Stimulated activated CD4-positive, alpha-beta T cell treated with anti-CD3 and anti-CD28 coated beads, TNF-alpha, amount 100 ng/mL, for 4 hours (primary cell): ENCODE results near the gene SLC25A44.

Experiments
- DNase-seq, 3 experiments: peaks; one replicate each; pipeline ENCODE4 v3.0.0-alpha.2; 2020; ENCODE audit warnings: low read depth in 3 of 3

Gene SLC25A44, protein sequence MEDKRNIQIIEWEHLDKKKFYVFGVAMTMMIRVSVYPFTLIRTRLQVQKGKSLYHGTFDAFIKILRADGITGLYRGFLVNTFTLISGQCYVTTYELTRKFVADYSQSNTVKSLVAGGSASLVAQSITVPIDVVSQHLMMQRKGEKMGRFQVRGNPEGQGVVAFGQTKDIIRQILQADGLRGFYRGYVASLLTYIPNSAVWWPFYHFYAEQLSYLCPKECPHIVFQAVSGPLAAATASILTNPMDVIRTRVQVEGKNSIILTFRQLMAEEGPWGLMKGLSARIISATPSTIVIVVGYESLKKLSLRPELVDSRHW

GRCh38 chr1:156193488-156194299 is at the start of gene SLC25A44:
Gene SLC25A44, plus strand, starts transcription at chr1:156194104. Its CDS starts 5,744 bp downstream, at chr1:156199848.
- DNase-seq: peak; percentile 88 to 95 (median 94)

DNA sequence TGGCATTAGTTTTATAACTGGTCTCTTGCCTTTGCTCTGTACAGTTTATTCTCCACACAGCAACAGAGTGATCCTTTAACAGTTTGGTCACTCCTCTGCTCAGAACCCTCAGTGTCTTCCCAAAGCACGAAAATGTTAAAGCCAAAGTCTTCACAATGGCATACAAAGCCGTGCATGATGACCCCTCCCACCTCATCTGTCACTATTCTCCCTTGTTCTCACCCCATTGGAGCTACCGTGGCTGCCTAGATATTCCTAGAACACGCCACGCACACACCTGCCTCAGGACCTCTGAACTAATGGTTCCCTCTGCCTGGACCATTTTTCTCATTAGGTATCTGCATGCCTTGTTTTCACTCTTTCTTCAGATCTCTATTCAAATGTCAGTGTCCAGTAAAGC is 49.2 kb upstream of the SLC25A44 start:
- DNase-seq: no peak

DNA sequence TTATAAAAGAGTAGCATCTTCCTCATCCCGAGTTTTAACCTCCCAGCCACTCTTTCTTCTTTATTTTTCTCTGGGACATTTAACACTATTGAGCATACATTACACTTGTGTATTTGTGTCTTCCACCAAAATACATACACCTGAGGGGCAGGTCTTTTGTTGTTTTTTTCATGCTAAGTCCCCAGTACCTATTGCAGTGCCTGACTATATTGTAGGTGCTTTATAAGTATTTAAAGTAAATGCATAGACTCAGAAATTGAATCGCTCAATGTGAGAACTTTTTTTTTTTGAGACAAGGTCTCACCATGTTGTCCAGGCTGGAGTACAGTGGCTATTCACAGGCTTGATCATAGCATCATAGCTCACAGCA is 48.3 kb upstream of the SLC25A44 start:
- DNase-seq: no peak

DNA sequence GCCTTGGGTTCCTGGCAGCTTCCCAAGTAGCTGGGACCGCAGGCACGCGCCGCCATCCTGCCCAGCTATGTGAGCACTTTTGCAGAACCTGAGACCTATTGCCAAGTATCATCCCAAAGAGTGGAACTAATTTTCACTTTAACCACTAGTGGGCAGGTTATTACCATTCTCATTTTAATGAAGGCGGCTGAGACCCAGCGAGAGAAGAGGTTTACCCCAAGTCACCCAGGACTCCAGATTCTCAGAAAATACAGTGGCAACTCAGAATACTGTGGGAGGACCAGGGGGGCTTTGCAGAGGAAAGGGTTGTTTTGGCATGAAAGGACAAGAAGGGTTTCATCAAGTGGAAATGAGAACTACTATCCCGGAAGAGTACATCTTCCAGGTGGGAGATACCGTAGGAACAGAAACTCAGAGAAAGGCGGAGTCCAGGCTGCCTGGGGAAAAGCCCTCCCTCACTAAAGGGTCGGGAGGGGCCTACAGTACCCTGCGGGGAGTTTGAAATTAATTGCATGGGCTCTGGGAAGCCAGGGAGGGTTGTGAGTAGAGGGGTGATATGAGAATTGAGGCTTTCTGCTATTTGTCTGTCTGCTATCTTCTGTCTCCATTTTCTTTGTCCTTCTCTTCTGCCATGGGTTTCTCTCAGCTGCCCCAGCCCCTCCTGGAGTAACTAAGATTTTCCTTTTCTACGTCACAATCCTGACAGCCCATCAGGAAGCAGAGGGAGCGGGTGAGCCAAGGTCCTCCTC is 47.7 kb upstream of the SLC25A44 start:
- peak in 1 of 3 experiments; percentile 29 for DNase-seq

DNA sequence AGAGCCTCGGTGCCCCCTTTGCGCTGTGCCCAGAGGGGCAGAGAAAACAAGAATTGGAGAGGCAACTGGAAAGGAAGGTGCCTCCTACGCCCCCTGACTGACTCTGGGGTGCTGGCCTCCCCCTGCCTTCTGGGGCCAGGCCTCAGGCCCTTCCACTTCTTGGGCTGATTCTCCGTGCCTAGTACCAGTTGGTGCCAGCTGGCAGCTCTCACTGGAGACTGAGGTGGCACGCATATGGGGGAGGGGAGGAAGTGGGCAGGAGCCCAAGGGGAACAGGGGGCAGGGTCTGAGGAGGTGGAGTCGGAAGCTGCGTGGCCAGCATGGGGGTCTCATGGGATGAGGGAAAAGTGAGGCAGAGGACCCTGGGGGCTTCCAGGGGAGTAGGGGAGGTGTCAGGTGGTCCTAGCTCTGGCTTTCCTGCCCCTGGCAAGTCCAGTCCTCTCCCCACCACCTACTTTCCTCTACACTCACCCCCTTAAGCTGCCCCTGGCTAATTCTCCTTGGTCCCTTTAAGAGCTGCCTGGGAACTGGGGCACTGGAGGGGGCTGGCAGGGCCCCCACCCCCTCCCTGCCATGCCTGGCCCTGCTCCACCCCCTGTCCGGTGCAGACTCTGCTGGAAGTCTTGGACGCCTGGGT is 47.0 kb upstream of the SLC25A44 start:
- DNase-seq: no peak

DNA sequence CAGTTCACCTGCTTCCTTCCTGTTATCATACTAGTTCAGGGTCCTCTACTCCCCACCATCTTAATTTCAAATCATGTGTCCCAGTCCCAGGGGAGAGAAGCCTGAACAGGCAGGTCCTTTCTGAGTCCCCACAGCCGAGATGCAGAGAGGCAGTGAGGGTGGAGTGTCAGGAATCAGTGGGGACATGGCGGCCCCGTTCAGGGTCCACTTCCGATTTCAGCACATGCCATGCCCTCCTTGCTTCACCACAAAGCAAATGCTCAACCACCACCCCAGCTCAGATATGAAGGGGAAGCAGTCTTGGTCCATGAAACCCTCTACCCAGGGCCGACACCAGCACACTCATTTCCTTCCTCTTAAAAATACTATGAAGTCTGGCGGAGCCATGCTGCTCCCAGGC is 45.7 kb upstream of the SLC25A44 start:
- DNase-seq: no peak

DNA sequence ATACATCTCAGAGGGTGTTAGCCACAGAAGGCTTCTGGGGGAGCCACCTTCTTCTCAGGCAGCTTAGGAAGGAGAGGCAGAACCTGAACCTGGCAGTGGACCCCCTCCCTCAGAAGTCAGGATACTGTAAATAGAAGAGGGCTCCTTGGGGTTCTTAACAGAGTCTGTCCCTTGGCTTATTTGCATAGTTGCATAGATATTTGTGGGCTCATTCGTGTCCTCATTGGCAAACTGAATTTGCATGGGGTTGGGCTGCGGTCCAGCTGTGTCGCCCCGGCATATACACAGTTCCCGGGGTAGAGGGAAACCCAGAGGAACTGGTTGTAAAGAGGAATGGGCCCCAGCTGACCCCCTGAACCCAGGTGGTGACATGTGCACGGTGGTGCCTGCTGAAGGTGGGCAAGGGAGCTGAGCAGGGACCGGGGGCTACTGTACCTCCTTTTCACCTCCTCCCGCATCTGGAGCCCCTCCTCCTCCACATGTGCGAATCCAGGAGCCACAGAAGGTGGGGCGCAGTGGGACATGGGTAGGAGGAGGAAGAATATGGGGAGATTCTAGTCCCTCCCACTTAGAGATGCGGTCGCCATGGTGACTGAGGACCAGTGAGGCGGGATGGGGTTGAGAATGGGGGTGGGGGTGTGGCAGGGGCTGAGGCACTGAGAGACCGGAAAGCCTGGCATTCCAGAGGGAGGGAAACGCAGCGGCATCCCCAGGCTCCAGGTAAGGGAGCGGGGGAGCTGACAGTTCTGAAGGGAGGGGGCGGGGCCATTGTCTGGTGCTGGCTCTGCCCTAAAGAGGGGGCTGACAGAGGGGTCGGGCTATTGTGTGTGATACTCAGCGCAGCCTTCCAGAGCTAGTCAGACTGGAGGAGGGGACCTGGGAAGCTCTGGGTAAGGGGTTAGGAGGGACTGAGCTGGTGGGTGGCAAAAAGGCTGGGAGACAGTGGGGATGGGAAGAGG is 44.3 kb upstream of the SLC25A44 start:
- no peak for DNase-seq

DNA sequence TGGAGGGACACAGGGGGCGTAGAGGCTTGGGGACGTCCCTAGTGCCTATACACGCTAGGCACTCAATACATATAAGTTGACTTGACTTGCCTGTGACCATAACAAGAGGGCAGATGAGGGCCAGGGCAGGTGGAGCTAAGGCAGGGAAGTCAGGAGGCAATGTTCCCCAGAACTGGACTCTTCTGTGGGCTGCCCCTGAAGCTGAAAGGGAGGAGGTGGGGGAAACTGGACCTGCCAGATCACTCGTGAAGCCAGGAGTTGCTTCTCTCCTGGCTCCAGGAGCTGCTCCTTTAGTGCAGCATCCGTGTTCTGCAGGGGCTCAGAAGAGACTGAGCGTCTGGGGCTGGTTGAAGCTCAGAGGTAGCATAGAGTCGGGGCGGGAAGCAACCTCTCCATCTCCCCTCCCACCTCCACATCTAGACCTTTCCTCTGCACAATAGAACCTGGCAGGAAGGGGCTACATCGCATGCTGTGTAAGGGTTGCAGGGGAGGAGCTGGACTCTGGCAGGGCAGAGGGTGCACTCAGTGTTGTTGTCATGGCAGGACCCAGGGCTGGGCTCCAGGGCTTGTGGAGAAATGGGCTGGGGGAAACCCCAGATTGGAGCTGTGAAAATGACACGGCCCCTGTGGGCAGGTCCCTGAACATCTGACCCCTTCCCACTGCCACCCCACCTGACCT is 43.4 kb upstream of the SLC25A44 start:
- no peak for DNase-seq

DNA sequence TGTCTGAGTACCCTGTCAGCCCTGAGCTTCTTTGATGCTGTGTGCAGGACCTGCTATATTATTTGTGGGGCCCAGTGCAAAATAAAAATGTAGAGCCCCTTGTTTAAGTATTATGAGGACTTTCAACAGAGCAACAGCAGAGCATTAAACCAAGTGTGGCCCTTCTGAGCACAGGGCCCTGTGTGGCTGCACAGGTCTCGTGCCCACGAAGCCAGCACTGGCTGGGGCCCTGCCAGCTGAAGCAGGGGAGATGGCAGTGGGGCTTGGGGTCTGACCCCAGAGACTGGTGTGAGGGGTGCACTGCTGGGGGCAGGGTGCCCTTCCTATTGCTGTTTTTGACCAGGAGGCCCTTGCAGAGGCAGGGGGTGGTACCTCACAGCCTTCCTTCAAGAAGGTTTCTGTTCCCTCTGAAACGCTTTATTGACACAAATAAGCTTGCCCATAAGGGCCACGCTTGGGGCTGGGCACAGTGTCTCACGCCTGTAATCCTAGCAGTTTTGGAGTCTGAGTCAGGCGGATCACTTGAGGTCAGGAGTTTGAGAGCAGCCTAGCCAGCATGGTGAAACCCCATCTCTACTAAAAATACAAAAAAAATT is 42.7 kb upstream of the SLC25A44 start:
- DNase-seq: no peak

GRCh38 chr1:156152628-156153027 is 41.3 kb upstream of the SLC25A44 start:
- no peak for DNase-seq

- no peak for DNase-seq
Measured at GRCh38 chr1:156153362-156153761, 40.5 kb upstream of the SLC25A44 start, which contains the start of gene SEMA4A. Gene SEMA4A, plus strand, starts transcription at chr1:156153585. Its CDS starts 994 bp downstream, at chr1:156154579.

- no peak for DNase-seq
Measured at GRCh38 chr1:156154317-156154749, 39.6 kb upstream of the SLC25A44 start.

DNA sequence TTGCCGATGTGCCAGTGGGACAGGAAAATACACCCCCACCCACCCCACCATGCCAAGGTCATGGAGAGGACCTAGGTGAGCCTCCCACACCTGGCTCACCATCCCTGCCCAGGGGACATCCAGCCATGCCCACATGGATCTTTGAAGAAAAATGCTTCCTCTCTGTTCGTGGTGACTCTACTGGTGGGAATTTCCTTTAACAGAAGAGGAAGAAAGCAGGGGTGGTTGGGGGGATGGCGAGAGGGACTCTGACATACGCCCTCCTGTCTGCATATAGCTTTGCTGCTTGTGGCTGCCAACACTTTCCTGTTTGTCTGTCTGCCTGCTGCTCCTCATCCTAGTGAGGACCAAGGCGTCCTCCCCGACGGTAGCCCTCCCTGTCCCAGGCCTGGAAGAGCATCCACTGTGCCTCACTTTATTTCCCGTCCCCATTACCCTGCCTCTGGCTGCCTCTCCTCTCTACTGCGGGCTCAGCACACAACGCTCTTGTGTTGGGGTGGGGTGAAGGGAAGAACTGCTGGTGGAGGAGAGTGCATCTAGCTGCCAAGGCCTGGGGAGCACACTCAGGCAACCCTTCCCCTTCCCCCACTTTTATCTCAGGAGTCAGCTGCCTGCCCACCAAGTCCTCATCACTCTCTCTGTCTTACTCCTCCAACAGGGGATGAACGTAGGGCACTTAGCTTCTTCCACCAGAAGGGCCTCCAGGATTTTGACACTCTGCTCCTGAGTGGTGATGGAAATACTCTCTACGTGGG is 38.0 kb upstream of the SLC25A44 start:
- DNase-seq: no peak

DNA sequence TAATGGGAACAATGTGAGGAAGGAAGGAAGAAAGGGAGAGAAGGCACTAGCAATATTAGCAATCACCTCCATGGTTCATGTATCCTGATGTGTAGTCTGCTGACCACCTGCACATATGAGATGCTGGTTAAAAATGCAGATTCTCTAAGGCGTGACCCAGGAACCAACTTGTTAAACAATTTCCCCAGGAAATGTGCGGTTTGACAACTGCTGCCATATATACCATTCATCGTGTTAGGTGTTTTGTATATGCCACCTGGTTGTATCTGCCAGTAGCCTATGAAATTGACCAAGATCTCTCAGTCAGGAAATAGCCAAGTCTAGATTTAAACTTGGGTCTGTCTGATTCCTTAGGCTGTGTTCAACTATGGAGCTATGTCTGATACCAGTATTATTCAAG is 36.4 kb upstream of the SLC25A44 start:
- no peak for DNase-seq

- no peak for DNase-seq
Measured at GRCh38 chr1:156157966-156158365, 35.9 kb upstream of the SLC25A44 start.

DNA sequence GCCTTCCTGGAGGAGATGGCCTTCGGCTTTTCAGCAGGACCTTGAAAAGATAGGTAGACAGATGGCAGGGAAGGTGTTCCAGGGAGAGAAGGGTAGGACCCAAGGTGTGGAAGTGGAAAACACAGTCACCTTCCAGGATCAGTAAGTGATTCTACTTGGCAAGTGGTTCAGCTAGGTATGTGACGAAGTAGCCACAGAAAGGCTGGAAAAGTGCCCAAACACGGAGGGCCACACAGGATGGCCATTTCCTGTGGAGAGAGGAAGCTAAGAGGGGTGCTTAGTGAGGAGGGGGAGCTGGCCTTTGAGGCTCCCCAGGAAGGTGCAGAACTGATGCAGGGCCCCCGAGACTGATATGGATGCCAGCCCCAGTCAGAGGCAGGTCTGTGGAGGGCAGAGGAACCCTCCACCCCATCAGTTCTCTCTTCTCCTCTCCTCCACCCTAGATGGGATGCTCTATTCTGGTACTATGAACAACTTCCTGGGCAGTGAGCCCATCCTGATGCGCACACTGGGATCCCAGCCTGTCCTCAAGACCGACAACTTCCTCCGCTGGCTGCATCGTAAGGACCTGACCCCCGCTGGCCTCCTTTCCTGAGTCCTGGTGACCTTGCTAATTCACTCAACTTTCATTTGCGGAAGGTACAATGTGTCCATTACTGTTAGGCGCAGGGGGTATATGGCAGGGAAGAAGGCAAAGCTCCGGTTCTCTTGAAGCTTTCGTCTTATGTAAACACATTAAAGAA is 33.7 kb upstream of the SLC25A44 start:
- no peak for DNase-seq

GRCh38 chr1:156160743-156161171 is 33.1 kb upstream of the SLC25A44 start:
- DNase-seq: peak; percentile 53 to 69 (median 55)

GRCh38 chr1:156162430-156163037 is 31.4 kb upstream of the SLC25A44 start:
- DNase-seq: no peak
